IPS-NIHi11 (cell line): Measurements from ENCODE around the gene MED23.

ENCODE experiments used
- DNase-seq: peaks from one replicate; pipeline ENCODE4 v3.0.0; 2012; ENCODE audit warnings: mixed read lengths, low spot score

Gene MED23

DNA sequence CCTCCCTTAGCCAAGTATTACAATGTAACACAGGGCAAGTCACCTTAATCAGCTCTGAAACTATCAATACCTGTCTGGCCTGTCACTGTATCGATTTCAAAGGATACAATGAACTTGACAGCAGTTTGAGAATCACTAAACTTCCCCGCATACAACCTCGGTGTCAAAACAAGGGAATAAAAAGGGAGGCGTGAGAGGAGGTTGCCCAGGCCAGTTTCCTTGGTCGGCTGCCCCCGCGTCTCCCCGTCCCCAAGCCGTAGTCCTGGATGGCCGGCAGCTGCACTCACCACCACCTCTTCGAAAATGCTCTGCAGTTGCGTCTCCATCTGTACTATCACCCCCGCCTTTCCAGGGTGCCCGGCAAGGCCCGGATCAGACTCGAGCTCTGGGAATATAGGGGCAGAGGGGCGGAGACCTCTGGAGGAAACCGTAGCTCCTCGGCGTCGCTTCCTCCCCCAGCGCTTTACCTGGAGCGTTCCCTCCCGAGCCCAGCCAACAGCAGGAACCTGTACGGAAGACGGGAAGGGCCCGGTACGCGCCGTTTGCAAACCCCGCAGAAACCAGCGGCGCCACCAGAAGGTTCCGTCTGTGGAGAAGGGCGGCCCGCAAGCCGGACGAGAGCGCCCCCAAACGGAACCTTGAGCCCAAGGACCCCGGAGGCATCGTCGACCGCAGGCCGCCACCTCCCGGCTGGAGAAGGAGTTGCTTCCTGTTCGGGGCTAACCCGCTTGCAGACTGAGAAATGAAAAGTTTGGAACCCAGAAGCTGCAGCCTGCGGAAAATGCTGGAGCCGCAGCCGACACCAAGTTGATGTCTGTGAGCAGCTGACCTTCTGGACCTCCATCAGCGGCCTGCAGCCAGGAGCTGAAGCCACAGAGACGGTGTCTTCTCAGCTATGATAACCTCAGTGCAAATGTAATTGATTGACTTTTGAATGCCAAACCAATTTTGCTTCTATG is at the start of gene MED23:
Gene MED23, minus strand, starts transcription at position 519 of the 959 bp plus-strand sequence. Its CDS starts 193 bp downstream, at position 326.
- peak; percentile 89 for DNase-seq

- no peak for DNase-seq
Observed at GRCh38 chr6:131673184-131673583, 45.1 kb upstream of the MED23 start.

- DNase-seq: no peak
Observed at GRCh38 chr6:131669891-131670290, 41.8 kb upstream of the MED23 start.

DNA sequence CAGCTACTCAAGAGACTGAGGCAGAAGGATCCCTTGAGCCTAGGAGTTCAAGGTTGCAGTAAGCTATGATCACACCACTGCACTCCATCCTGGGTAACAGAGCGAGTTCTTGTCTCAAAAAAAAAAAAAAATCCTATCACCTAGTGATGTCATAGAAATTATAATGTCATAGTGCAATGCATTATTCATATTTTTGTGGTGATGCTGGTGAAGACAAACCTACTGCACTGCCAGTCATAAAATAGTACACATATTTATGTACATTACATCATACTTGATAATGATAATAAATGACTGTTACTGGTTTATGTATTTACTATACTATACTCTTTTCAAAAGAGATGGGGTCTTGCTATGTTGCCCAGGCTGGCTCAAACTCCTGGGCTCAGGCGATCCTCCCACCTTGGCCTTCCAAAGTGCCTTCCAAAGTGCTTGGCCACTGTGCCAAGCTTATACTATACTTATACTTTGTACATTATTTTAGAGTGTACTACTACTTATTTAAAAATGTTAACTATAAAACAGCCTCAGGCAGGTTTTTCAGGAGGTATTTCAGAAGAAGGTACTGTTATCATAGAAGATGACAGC is 35.6 kb upstream of the MED23 start:
- DNase-seq: no peak

GRCh38 chr6:131660195-131660594 is 32.2 kb upstream of the MED23 start:
- no peak for DNase-seq

- no peak for DNase-seq
Observed at GRCh38 chr6:131658287-131658686, 30.2 kb upstream of the MED23 start.

- no peak for DNase-seq
Observed at GRCh38 chr6:131657630-131658111, 29.6 kb upstream of the MED23 start.

DNA sequence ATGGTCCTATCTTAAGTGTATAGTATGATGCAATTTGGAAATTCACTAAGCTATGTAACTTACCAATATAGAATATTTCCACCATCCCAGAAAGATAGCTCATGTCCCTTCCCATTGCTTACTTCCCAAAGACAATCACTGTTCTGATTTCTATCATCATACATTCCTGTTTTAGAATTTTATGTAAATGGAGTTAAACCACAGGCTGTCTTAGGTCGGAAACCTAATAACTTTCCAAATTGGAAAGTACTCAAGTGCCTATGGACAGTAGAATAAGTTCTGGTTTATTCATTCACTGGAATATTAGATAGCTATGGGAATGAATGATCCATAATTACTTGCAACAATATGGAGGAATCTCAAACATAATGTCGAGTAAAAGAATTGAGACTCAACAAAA is 29.2 kb upstream of the MED23 start:
- no peak for DNase-seq

DNA sequence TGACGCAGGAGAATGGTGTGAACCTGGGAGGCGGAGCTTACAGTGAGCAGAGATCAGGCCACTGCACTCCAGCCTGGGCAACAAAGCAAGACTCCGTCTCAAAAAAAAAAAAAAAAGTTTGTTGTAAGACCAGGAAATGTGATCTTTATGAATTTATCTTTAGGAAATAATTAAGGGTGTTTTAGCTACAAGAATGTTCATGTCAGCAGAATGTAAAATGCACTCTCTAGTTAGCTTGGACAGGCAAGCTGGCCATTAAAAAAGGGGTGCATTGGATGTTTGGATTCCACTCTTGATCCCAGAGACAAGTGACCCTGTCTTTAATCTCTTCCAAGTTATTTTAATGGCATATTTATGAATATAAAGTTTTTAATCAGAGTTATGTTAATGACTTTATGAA is 28.6 kb upstream of the MED23 start:
- no peak for DNase-seq

- DNase-seq: no peak
Observed at GRCh38 chr6:131655951-131656350, 27.9 kb upstream of the MED23 start.

- DNase-seq: no peak
Observed at GRCh38 chr6:131655387-131655786, 27.3 kb upstream of the MED23 start.

- no peak for DNase-seq
Observed at GRCh38 chr6:131654326-131654725, 26.3 kb upstream of the MED23 start.

- DNase-seq: no peak
Observed at GRCh38 chr6:131652472-131652871, 24.4 kb upstream of the MED23 start.

DNA sequence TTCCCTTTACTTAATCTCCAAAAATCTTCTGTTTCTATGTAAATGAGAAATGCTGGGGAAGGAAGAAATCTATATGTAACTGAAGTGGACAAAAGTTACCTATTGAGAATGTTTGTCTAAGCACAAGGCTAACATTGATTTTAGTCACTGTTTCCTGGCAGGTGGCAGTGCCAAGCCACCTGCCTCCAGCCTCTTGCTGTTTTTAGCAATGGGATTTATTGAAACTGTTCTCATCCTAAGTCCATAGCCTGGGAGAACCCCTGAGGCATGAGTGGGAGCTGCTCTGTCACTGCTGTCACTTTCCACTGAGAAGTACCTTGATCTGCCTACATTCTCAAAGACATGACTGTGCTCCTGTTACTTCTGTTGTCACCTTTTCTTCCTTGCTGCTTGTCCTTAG is 23.7 kb upstream of the MED23 start:
- DNase-seq: no peak

DNA sequence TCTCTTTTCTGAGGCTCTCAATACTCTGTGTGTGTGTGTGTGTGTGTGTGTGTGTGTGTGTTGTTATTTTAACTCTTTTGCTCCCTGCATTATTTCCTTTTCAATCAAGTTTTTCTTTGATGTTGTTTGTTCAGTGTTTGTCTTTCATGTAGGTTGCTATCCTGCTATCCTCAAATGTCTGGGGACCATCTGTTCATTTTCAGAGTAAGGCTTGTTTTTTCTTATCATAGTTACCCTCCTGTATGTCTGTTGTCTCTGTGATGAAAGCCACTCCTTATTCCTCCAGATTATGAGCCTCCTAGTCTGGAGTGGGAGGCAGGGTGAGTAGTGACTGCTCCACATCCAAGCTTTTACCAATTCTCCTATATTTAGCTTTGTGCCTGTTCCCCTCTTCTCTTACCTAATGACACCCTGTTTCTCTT is 18.2 kb upstream of the MED23 start:
- no peak for DNase-seq

DNA sequence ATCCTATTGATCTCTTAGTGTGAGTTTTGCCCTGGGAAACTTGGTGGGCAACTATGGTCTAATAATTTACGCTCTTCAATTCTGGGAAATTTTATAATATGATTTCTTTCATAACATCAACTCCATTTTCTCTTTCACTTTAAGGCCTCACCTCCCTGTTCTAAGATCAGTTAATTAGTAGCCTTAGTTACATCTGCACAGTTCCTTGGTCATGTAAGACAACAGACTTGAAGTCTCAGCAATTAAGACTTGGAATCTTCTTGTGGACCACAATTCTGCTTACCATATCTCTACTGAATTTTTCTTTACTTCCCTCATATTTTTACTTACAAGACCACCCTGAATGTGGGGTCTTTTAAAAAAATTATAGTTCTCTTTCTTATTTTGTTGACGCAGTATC is 17.8 kb upstream of the MED23 start:
- DNase-seq: no peak

- DNase-seq: no peak
Observed at GRCh38 chr6:131644921-131645320, 16.9 kb upstream of the MED23 start.

GRCh38 chr6:131643855-131644460 is 15.9 kb upstream of the MED23 start:
- DNase-seq: no peak

- no peak for DNase-seq
Observed at GRCh38 chr6:131642987-131643611, 15.1 kb upstream of the MED23 start.

- no peak for DNase-seq
Observed at GRCh38 chr6:131642565-131642964, 14.5 kb upstream of the MED23 start.

- DNase-seq: no peak
Observed at GRCh38 chr6:131641554-131641953, 13.5 kb upstream of the MED23 start.

DNA sequence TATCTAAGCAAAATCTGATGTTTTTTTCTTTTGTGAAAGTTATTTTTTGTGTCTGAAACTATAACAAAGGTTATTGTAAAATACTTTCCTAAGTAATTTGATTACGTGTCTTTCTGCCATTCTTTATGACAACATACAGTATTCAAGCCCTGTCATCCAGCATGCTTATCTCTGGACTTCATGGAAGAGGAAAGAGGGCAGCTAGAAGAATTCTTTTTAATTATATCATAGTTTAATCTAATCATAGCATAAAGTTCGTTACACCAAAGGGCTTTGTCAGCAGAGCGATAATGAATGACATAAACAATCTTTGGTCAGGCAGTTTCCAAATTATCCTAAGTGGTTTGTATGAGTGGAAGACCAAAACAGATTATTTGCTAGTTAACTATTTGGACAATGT is 12.5 kb upstream of the MED23 start:
- DNase-seq: no peak
